Stimulated activated naive CD4-positive, alpha-beta T cell (primary cell): ENCODE results near the gene ABCA5.

Experiments used
- DNase-seq, 6 experiments: peaks; one replicate each; lab custom pipeline; 2025; lab: John Stamatoyannopoulos, UW

Gene ABCA5, protein sequence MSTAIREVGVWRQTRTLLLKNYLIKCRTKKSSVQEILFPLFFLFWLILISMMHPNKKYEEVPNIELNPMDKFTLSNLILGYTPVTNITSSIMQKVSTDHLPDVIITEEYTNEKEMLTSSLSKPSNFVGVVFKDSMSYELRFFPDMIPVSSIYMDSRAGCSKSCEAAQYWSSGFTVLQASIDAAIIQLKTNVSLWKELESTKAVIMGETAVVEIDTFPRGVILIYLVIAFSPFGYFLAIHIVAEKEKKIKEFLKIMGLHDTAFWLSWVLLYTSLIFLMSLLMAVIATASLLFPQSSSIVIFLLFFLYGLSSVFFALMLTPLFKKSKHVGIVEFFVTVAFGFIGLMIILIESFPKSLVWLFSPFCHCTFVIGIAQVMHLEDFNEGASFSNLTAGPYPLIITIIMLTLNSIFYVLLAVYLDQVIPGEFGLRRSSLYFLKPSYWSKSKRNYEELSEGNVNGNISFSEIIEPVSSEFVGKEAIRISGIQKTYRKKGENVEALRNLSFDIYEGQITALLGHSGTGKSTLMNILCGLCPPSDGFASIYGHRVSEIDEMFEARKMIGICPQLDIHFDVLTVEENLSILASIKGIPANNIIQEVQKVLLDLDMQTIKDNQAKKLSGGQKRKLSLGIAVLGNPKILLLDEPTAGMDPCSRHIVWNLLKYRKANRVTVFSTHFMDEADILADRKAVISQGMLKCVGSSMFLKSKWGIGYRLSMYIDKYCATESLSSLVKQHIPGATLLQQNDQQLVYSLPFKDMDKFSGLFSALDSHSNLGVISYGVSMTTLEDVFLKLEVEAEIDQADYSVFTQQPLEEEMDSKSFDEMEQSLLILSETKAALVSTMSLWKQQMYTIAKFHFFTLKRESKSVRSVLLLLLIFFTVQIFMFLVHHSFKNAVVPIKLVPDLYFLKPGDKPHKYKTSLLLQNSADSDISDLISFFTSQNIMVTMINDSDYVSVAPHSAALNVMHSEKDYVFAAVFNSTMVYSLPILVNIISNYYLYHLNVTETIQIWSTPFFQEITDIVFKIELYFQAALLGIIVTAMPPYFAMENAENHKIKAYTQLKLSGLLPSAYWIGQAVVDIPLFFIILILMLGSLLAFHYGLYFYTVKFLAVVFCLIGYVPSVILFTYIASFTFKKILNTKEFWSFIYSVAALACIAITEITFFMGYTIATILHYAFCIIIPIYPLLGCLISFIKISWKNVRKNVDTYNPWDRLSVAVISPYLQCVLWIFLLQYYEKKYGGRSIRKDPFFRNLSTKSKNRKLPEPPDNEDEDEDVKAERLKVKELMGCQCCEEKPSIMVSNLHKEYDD (N-terminal part only)

DNA sequence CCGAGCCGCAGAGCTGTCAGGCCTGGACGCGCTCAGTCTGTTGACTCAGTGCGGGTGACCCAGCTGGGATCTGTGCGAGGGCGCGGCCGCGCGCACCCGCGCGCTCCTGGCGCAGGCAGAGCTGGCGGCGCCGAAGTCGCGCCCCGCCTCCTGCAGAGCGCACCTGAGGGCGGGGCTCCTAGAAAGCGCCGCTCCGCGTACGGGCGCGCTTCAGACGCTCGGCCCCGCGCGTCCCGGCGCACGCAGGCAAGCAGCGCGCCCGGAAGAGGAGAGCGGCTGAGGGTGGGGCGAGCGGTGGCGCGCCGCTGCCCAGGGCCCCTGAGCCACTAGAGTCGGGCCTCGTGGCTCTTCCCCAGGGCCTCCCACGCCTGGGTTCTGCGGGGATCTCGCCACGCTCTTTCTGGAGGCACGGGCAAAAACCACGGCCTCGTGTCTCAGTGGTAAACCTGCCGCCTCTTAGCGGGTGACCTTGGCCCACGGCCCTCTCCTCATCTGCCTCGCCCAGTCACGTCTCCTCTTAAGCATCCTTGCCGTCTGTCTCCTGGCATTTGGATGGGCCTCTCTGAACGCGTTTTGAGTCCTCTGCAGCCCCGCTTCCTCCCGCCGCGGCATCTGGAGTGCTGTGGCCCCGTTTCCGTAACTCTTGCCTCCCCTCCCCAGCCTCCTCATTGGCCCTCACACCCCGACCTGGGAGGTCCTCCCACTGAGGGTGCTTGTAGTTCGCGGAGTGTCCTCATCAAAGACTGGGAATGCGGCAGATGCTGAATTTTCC lies at the start of gene ABCA5:
ABCA5 (minus strand) TSS at position 74 of the 772 bp plus-strand sequence. CDS start 12,718 bp downstream, outside the sequence.
- DNase-seq: peak; percentile 77 to 88 (median 84)

DNA sequence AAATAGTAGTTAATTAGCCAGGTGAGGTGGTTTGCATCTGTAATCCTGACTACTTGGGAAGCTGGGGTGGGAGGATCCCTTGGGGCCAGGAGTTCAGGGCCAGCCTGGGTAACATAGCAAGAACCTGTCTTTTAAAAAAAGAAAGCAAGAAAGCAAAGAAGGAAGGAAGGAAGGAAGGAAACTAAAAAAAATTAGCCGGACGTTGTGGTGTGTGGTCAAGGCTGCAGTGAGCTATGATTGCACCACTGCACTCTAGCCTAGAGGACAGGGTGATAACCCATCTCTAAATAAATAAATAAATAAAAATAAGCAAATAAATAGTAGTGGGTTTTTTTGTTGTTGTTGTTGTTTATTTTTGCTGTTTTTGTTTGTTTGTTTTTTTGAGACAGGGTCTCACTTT lies 48.3 kb upstream of the ABCA5 start:
- no peak for DNase-seq

DNA sequence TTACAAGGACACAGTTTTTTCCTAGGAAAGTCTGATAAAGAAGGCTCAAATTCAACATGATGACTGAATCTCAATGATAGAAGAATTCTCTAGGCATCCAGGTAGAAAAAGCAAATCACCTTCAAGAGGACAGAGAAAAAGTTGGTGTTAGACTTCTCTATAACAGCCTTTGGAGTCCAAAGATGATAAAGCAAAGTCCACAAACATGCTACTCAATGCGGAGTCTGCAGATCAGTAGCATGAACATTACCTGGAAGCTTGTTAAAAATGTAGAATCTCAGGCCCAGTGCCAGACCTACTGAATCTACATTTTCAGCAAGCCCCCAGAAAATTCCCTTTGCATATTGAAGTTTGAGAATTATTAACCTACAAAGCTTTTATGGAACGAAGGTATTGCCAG lies 46.1 kb upstream of the ABCA5 start:
- DNase-seq: no peak

DNA sequence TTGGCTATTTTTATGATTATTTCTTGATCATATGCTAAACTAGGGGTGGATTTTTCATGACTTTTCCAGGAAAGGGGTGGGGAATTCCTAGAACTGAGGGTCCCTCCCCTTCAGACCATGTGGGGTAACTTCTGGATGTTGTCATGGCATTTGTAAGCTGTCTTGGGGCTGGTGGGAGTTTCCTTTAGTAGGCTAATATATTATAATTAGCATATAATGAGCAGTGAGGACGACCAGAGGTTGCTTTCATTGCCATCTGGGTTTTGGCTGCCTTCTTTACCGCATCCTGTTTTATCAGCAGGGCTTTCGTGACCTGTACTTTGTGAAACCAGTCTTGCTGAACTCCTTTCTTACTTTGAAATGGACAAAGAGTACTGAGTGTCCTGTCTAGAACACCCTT lies 40.4 kb upstream of the ABCA5 start:
- DNase-seq: no peak

DNA sequence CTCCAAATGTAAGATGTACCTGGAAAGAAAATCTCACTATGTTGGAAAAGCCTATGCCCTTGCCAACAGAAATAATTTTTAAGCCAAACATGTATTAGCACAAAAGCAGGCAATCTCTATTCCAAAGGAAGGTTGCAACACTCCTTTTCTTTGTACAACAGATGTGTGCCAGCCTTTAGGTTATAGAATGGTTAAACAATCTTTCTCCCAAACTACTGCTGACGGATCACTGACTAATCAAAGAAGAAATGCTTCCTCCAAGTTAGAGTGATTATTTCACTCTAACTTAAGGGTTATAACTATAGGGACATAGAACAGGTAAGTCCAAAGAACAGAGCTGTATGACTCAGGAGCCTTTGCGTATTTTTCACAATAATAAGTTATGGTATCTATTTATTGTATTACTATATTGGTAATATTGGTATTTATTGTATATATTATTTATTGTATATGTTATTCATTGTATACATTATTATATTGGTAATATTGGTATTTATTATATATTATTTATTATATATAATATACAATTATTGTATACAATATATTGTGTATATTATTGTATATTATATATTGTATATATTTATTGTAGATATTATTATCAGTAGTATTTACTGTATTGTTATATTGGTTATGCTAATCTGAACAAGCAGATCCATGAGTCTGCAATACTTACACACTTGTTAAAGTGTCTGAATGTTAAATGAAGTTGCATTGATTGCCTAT lies 36.7 kb upstream of the ABCA5 start:
- no peak for DNase-seq

DNA sequence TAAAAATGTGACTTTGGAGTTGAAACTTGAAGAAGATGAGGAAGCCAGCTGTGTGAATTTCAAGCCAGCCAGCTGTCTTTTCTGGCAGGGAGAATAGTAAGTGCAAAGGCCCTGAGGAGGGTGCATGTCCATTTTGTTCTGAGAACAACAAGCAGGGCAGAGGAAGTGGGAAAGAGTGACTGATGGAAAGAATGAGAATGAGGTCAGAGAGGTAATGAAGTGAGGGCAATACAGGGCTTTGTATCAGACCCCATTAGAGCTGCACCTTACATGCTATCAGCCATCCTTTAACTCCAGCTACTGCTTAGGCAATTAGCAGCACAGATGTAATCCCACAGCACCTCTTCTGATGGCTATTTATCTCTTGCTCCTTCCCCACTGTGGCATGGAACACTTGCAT lies 34.2 kb upstream of the ABCA5 start:
- DNase-seq: no peak

DNA sequence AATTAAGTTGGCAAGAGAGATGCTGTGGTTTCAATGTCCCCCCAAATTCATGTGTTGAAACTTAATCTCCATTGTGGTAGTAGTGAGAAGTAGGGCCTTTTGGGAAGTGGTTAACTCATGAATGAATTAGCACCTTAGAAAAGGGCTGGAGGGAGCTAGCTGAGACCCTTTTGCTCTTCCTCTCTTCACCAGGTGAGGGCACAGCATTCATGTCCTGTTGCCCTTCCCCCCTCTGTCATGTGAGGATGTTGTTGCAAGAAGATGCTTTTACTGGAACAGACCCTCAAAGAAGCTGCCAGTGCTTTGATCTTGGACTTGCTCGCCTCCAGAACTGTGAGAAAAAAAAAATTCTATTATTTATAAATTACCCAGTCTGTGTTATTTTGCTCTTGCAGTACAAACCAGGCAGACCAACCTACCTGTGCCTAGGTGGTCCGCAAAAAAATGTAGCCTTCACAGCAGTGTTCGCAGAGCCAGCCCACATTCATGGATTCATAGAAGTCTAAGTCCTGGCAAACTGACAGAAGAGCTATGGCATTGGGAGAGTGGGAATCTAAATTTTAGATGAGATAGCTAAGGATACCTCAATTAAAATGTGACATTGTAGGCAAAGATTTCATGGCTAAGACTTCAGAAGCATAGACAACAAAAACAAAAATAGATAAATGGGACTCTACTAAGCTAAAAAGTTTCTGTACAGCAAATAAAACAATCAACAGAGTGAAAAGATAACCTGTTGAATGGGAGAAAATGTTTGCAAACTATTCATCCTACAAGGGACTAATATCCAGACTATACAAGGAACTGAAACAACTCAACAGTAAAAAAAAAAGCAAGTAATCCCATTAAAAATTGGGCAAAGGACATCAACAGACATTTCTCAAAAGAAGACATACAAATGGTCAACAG lies 32.0 kb upstream of the ABCA5 start:
- peak in 3 of 6 experiments; percentile 4 to 14 (median 5) for DNase-seq

DNA sequence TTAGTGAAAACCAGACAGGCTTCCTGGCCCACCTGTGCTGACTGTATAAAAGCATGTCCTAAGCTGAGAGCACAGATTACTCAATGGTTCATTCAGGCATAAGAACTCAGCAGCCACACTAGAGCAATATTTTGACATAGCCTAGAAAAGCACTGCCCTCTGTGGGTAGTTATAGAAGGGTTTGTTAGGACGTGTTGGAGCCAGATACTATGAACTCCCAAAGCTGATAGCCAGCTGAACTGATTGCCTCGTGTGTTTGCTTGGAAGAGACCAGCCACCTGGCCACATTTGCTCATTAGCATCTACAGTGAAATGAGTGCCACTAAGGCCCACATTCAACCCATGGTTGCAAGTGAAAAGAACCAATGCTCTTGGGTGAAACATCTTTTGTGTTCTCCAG lies 30.8 kb upstream of the ABCA5 start:
- DNase-seq: no peak

DNA sequence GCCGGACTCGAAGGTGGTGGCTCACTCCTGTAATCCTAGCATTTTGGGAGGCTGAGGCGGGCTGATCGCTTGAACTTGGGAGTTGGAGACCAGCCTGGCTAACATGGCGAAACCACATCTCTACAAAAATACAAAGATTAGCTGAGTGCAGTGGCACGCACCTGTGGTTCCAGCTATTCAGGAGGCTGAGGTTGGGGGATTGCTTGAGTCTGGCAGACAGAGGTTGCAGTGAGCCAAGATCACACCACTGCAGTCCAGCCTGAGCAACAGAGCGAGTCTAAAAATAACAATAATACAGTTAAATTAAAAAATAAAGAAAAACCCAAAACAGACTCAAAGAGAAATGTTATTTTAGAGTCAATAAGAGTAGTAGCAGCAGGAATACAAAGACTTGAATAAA lies 29.7 kb upstream of the ABCA5 start:
- DNase-seq: no peak

DNA sequence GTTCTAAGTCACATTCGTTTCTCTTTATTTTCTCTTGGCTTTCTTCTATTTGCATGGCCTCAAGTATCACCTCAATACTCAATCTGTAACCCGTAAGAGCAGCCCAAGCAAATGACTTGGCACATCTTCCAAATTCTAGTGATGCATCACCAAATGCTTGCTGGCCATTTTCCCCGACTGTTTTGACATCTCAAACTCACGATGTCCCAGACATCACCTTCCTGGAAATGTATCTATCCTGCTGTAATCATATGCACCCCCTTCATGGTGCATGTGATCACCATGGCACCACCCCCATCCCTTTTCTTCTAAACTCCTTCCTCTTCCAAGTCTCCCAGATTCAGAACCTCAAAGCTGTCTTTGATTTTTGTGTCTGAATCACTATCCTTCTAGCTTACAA lies 24.0 kb upstream of the ABCA5 start:
- DNase-seq: no peak

DNA sequence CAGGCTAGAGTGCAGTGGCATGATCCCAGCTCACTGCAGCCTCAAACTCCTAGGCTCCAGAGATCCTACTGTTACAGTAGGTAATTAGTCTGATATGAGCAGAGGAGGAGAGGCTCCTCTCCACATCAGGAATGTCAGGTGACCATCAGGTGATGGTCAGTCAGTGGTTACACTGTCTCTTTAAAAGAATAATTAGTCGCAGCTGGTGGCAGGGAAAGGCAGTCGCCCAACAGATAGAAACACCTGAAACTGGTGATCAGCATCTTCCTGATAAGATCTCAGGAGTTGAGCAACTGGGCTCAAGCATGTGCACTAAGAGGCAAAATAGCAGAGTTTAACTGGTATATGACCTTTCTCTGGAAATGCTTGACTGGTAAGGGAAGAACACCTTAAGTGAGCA lies 21.5 kb upstream of the ABCA5 start:
- DNase-seq: no peak

DNA sequence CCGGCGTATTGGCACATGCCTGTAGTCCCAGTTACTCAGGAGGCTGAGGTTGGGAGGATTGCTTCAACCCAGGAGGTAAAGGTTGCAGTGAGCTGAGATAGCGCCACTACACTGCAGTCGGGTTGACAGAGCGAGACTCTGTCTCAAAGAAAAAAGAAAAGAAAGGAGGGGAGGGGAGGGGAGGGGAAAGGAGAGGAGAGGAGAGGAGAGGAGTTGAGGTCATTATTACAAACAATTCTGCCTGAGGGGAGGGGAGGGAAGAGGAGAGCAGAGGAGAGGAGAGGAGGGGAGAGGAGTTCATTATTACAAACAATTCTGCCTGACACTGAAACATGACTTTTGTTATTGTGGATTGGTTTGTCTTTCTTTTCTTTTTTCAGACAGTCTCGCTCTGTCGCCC lies 19.8 kb upstream of the ABCA5 start:
- no peak for DNase-seq

DNA sequence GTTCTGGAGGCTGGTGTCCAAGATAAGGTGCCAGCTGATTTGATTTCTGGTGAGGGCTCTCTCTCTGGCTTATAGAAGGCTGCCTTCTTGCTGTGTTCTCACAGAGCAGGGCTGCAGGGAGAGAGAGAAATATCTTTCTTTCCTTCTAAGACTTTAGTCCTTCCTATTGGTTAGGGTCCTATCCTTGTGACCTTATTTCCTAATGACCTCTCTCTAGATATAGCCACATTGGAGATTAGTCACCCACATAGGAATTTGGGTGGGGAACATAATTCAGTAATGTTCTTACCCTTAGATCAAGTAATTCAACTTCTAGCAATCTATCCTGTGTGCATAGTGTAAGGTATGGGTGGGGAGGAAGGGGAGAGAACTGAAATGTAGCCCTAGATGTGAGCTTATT lies 18.0 kb upstream of the ABCA5 start:
- no peak for DNase-seq

DNA sequence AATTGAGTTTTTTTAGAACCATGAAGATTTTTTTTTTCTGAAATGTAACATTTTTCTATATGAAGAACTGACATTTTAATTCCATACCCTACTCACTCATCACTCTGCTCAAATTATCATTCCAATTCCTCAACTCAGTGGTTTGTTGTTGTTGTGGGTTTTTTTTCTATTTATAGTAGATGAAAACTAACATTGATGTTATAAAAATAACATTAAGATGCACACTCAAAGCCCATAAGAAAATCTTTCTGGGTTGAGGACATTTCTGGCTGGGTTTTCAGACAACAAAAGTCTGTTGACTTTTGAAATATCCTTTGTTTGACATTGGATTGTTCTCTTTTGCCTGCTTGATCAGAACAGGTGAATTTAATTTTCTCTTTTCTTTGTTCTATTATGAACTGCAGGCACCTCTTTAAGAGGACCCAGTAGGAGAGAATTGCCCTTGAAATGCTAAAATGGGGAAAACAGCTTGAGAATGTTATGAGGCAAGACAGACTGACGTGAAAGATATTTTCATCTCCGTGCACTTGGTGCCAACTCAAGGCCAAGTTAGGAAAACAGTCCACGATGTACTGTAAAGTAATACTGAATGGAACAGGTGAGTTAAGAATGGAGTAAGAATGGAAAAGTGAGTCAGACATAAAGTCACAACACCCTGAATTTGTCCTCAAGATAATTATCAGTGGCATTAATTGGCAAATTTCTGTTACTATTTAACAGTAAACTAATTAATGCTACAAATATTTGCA lies 16.1 kb upstream of the ABCA5 start:
- no peak for DNase-seq

DNA sequence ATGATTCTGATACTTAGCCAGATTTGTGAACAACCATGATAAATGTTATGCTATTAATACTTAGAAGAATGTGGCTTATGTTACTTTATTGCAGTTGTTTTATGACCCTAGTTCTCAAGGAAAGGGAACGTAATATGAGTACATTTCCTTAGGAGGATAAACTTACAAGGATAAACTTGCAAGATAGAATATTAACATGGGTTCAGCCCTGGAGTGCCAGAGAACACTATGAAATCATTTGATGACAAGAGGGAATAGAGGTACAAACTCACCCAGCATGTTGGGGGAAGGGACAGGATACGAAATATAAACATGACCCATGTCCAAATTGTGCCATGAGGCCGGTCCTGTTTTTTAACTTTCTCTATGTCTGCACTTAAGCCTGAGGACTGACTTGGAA lies 13.0 kb upstream of the ABCA5 start:
- DNase-seq: no peak

DNA sequence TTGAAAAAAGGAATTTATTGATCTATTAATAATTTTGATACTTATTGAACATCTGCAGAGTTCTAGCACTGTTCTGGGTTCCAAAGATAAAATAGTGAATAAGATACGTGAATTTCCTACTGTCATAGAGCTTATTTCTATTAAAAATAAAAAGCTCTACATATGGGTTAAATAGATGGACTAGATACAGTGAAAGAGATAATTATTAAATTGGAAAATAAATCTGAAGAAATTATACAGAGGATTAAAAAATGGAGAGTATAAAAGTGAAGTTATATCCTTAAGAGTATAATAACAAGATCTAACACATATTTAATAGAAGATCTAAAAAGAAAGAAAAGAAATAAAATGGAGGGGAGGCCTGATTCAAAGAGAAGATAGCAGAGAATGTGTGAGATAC lies 10.1 kb upstream of the ABCA5 start:
- DNase-seq: no peak

DNA sequence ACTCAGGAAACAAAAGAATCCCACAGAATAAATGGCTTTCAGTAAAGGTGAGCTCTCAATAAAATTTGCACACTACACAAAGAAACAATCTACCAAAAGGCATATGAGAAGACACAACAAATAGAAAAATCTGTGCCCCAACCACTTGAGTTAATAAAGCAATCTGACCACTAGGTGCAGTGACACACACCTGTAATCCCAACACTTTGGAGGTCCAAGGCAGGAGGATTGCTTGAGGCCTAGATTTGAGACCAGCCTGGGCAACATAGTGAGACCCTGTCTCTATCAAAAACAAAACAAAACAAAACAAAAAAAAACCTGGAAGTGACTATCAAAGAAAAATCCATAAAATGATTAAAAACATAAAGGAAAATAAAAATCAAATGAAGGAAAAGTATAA lies 9.6 kb upstream of the ABCA5 start:
- no peak for DNase-seq

DNA sequence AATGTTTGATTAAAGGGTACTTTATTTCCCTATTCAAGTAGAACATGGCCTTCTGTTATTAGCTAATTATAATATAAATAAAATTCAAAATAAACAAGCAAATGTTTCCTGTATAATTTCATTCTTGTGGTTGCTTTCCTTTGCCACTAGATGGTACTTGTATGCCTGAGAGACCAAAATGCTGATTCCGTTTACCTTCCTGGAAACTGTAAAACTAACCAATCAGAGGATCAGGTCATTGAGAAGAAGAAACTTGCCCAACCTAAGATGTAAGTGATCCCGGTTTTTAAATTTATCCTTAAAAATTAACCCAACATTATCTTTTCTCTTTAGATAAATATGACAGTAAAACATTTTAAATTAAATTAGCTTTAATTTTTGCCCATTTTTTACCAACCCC lies 8.1 kb upstream of the ABCA5 start:
- peak in 1 of 6 experiments; percentile 3 for DNase-seq

DNA sequence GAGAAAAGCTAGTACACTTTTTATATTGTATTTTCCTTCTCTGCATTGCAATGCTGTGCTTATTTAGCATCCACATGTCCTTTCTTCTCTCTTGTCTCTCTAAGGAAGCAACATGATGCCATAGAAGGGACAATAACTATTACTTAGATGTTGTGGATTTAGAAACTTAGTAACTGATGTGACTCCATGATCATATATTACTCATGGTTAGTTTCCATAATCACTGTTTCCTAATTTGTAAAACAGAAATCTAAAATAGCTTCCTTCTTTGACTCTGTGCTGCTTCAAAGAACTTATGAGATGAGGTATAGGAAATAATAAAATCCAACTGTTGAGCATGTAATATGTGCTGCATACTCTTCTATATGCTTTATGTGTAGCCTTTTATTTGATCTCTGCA lies 6.6 kb upstream of the ABCA5 start:
- DNase-seq: no peak
